GM21447 (cell line): ENCODE measurements around the gene DIPK1A.
"Not testable (repeated sequence)": the region's sequence is repeated elsewhere in the genome, so short reads cannot be mapped to it uniquely, and the experiment has no call there.

Experiments used
- ATAC-seq: cut with Tn5 transposase; IDR thresholded peaks from one replicate; pipeline ENCODE4 v1.9.1; 2021; ENCODE audit not compliant: unreplicated experiment

The DIPK1A gene

GRCh38 chr1:92922356-92923035, 38.8 kb downstream of the DIPK1A start:
- ATAC-seq = no peak

DNA sequence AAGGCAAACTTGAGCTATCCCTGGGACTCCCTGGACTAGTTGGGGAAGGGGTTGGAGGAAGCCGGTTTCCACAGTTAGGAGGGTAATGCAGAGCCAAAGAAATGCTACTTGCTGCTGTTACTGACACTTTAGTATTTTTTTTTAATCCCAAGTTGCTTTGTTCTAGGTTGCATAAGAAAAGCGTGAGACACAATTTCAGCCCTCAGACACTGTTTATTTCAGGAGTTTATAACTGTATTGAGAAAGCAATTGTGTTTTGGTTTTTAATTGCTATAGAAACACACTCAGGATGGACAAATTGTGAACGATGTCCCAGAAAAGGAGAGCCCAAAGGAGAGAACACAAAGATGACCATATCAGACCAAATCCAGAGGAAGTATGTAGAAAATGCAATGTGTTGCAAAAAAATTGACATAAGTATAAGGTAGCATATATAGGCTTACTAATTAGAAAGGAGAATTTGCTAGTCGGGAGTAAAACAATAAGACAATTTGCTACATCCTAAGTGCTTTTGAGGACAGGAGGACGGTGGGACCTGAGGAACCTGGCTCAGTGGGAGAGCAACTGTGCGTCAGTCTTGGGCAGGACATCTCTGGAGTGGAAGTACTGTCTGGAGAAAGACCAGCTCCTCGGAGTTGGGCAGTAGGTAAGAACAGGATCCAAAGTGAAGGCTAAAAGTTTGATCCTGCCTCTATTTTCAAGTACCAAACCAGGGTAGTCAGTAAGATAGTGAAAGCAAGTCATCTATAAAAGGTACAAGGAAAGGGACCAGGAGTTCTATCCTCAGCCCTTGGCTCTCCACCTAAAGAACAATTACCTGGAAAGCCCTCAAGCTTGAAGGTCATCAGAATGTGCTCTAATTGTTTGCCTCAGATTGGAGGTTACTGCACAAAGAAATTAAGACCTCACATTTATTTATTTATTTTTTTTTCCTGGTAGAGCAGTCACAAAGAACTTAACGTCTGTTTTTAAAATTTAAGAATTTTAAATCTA, 39.9 kb downstream of the DIPK1A start:
- no peak for ATAC-seq

DNA sequence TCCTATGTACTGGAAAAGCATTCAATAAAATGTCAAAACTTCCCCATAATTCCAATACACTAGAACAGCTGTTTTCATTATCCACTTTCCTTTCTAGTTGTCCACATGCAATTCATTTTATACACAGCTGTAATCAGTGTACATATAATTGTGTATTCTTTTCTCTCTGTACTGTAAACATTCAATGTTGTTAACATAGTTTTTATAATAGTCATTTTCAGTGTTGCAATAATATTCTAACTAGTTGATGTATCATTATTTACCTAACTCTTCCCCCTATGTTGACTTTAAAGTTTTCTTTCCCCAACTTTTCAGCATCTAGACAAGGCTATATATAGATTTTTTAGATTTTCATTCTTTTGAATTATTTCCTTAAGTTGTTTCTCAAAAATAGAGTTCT, 44.4 kb downstream of the DIPK1A start:
- no peak for ATAC-seq

DNA sequence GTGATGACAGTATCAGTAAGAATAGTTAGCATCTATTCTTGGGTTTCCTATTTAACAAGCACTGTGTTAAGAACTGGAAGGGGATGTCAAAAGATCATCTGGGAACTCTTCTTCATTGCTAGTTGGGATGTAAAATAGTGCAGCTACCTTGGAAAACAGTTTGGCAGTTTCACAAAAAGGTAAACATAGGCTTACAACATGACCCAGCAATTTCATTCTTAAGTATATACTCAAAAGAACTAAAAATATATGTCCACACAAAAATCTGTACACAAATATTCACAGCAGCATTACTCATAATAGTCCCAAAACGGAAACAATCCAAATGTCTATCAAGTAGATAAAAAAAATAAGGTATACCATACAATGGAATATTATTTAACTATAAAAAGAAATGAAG, 45.7 kb downstream of the DIPK1A start:
- ATAC-seq = no peak

- ATAC-seq = no peak
Observed at GRCh38 chr1:92913093-92913819, 48.0 kb downstream of the DIPK1A start.

GRCh38 chr1:92910081-92910480, 51.2 kb downstream of the DIPK1A start:
- ATAC-seq = no peak

GRCh38 chr1:92909321-92909720, 51.9 kb downstream of the DIPK1A start:
- ATAC-seq = no peak

DNA sequence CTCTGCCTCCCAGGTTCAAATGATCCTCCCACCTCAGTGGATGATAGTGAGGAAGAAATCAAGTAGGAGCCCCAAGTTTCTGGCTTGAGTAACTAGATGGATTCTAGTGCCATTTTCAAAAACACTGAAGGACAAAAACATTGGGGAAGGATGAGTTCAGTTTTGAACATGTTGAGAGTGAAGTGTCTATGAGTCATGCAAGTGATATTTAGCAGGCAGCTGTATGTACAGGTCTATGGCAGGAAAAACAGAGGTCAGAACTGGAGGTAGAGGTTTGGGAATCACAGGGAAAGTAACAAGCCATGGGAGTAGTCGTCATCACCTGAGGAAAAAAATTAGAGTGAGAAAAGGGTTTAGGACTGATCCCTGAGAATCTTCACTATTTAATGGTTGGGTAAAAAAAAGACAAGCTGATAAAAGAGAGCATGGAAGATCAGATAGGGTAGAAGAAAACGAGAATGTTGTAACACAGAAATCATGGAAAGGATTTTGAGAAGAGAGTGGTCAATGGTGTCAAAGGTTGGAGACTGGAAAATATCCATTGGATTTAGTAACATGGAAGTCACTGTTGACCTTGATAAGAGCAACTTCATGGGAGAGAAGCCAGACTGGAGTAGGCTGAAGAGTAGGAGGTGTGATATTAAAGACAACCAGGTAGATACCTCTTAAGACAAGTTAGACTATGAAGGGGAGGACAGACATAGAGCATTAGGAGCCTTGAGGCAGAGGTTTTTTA, 53.1 kb downstream of the DIPK1A start:
- no peak for ATAC-seq

DNA sequence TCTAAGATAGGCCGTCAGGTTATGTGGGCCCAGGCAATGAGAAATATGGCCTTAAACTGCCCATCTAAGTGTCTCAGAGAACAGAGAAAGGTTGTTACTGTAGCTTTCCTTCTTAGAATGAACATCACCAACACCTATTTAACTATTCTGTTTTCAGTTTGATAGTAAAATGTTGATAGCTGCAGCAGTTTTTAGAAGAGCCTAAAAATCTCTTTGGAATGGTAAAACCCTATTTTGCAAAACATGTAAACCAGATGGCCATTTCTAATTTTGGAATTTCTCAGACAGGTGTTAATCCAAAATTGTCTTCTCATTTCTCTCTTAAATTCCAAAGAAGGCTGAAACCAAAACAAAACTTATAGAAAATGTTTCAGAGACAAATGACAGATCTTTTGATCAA, 57.5 kb downstream of the DIPK1A start:
- no peak for ATAC-seq

DNA sequence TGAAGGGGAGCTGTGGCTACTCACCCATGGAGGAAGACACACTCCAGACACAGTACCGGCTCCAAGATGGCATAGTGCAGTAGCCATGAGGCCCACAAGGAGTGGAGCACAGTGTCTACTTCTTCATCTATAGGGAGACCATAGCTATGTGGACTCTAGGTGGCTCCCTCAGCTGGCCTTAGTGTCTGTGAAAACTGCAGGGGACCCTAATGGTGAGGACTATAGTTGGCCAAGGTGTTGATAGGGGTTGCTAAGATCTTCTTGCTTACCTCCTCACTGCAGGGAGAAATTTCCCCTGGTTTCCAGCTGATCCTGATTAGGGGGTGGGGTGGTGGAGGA, 58.9 kb downstream of the DIPK1A start:
- ATAC-seq = no peak

- ATAC-seq = no peak
Observed at GRCh38 chr1:92901699-92902405, 59.4 kb downstream of the DIPK1A start.

- ATAC-seq = no peak
Observed at GRCh38 chr1:92901126-92901525, 60.1 kb downstream of the DIPK1A start.

GRCh38 chr1:92900539-92900938, 60.7 kb downstream of the DIPK1A start:
- no peak for ATAC-seq

- ATAC-seq = no peak
Observed at GRCh38 chr1:92899780-92900179, 61.5 kb downstream of the DIPK1A start.

- not testable (repeated sequence) for ATAC-seq
Observed at GRCh38 chr1:92898053-92898452, 63.2 kb downstream of the DIPK1A start.

GRCh38 chr1:92887465-92887864, 73.8 kb downstream of the DIPK1A start:
- no peak for ATAC-seq

GRCh38 chr1:92886886-92887419, 74.3 kb downstream of the DIPK1A start:
- no peak for ATAC-seq

DNA sequence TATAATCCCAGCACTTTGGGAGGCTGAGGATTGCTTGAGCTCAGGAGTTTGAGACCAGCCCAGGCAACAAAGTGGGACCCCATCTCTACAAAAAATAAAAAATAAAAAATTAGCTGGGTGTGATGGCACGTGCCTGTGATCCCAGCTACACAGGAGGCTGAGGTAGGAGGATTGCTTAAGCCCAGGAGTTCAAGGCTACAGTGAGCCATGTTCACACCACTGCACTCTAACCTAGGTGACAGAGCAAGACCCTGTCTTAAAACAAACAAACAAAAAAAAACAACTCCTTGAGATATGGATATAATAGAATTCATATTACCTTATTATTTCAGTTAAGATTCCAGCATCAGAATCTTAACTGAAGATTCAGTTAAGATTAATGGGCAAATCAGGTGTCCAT, 77.1 kb downstream of the DIPK1A start:
- ATAC-seq = no peak

DNA sequence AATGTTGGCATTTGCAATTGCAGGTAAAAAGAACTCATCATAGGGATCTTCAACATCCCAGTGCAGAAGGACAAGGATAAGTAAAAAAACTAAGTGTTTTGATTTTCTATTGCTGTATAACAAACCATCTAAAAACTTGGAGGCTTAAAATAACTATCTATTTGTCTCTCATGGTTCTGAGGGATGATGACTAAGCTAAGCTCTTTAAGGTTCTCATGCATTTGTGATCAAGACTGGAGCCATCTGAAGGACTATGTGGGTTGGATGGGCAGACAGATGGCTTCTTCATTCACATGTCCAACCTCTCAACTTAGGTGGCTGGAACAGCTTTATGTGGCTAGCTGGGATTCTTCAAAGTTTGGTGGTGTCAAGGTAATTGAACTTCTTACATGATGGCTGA, 78.0 kb downstream of the DIPK1A start:
- ATAC-seq = no peak

DNA sequence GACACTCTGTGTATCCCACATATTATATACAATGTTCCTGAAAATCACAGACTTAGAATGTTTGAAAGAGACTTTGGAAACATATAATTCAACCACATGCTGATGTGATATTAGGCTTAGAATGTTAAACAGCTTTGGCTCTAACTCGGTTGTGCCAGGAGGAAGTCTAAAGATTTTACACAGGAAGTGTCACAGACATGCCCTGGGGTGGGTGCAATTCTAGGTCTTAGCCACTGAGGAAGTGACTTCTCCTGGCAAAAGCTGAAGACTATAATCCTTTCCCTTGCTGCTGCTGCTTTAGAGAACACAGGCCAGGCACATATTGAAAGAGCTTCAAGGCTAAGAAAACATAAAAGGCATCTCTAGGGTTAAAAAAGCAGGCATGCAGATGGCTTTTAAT, 78.4 kb downstream of the DIPK1A start:
- no peak for ATAC-seq
